Ramos (cell line): ENCODE data around the gene CAMTA1.
"Not testable (repeated sequence)": the region's sequence is repeated elsewhere in the genome, so short reads cannot be mapped to it uniquely, and the experiment has no call there.

ENCODE experiments used
- in situ Hi-C: fragments of 300-500 bp; cut with MboI; formaldehyde crosslinking; loops from one replicate; pipeline ENCODE4 v1.14.3; 2022; ENCODE audit warnings: low sequenced_read_pairs; ENCODE audit not compliant: unreplicated experiment

Gene CAMTA1

GRCh38 chr1:7153464-7153863, 368.2 kb downstream of the CAMTA1 start:
- in situ Hi-C loops, result no loop called here

DNA sequence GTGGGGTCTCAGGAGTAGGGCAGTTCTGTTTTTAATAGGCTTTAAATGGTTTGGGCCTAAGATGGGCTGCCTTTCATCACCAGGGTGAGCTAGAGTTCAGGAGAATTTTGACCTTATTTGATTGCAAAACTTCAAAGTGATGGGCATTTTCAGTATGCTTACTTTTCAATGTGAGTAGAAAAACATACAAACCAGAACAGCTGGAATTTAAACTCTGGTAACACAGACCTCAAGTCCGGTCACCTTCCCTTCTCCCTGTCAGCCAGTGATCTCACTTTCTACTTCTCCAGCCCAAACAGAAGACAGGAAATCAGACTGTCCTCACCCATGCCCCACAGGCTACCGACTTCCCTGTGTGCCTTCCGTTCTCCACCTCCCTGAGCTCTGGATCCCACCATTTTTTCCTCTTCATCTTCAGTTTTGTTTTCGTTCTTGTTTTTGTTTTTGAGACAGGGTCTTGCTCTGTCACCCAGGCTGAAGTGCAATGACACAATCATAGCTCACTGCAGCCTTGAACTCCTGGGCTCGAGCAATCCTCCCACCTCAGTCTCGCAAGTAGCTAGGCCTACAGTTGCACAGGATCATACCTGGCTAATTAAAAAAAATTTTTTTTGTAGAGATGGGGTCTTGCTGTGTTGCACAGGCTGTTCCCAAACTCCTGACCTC, 374.0 kb downstream of the CAMTA1 start:
- in situ Hi-C loops, result no loop called here

DNA sequence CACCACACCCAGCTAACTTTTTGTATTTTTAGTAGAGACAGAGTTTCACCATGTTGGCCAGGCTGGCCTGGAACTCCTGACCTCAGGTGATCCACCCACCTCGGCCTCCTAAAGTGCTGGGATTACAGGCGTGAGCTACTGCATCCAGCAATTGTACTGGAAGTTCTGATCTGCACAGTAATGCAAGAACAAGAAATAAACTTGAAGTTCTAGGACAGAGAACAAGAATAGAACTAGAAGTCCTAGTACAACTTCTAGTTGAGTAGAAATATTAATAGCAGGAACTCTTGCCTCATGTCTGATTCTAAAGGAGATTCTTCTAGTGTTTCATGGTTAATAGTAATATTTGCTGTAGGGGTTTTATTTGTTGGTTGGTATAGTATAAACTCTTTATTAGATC, 383.3 kb downstream of the CAMTA1 start:
- in situ Hi-C loops, result not testable (repeated sequence)

DNA sequence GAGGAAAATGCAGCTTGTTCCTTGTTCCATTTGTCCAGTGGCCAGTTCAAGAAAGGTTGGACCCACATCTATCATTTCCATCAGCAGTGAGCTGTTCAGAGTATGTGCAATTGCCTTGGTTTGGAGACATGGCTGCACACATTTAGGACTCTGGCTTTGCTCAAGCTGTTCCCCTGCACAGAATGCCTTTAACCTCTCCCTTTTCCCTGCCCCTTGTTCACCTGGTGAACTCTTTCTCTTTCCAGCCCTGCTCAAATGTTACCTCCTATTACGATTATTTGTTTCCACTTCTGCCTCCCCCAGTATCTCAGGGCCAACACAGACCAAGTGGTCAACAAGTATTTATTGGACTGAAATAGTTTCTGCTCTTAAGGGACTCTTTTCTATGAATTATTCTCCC, 385.9 kb downstream of the CAMTA1 start:
- in situ Hi-C loops, result no loop called here

GRCh38 chr1:7171574-7171973, 386.3 kb downstream of the CAMTA1 start:
- in situ Hi-C loops, result no loop called here

DNA sequence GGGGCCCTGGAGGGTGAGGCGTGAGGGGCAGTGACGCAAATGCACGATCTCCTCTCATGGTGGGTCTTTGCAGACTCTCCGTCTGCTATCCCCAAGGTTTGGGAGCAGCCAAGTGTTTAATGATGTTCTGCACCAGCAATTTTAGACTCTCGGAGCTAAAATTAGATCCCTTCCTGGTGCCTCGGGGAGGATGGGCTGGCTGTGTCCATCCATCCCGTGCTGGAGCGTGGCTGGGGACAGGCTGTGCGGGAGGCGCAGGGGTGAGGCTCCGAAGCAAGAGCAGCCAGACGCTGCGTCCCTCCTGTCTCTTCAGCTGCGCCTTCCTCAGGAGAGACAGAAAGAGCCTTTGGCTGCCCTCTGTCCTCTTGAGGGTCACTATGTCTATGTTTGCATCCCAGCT, 387.6 kb downstream of the CAMTA1 start:
- in situ Hi-C loops, result no loop called here

- in situ Hi-C loops, result no loop called here
Measured at GRCh38 chr1:7174561-7174960, 389.3 kb downstream of the CAMTA1 start.

GRCh38 chr1:7174980-7175906, 390.0 kb downstream of the CAMTA1 start:
- in situ Hi-C loops, result no loop called here

DNA sequence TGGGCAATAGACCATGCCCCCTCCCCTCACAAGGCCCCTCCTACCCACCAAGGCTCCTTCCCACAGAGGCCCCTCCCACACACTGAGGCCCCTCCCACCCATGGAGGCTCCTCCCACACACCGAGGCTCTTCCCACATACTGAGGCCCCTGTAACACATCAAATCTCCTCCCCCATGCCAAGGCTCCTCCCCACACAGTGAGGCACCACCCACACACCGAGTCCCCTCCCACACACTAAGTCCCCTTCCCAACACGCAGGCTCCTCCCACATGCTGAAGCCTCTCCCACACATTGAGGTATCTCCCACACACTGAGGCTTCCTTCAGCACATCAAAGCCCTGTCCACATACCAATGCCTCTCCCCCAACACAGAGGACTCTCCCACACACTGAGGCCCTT, 391.8 kb downstream of the CAMTA1 start:
- in situ Hi-C loops, result no loop called here

DNA sequence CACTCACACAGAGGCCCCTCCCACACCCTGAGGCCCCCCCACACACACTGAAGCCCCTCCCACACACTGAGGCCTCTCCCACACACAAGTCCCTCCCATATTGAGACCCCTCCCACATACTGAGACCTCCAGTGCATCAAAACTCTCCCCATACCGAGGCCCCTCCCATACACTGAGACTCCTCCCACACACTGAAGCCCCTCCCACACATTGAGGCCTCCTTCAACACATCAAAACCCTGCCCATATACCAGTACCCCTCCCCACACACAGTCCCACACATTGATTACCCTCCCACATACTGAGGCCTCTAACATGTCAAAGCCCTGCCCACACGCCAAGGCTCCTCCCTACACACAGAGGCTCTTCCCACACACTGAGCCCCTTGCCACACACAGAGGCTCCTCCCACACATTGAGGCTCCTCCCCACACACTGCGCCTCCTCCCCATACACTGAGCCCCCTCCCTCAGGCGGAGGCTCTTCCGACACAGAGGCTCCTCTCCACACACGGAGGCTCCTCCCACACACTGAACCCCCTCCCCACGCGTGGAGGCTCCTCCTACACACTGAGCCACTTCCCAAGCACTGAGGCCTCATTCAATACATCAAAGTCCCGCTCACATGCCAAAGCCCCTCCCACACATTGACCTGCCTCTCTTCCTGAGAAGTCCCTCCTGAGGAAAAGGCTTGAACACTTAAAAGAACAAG, 392.3 kb downstream of the CAMTA1 start:
- in situ Hi-C loops, result no loop called here

DNA sequence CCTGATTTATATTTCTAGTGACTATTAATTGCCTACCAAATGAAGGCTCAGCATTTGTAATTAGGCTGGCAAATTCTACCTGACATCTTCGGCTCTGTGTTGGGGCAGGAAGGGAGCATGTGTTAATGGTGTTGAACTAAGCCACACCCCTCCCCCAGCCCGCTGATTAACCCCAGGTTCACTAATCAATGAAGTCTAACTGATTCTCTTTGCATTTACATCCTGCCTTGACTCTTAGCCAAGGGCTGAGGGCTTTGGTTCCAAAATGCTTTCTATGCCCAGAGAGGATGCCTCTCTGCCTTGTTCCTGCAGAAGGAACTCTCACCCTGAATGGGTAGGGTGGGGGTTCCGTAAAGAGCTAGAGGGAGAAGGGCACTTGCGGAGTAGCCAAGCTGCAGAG, 393.1 kb downstream of the CAMTA1 start:
- in situ Hi-C loops, result no loop called here

DNA sequence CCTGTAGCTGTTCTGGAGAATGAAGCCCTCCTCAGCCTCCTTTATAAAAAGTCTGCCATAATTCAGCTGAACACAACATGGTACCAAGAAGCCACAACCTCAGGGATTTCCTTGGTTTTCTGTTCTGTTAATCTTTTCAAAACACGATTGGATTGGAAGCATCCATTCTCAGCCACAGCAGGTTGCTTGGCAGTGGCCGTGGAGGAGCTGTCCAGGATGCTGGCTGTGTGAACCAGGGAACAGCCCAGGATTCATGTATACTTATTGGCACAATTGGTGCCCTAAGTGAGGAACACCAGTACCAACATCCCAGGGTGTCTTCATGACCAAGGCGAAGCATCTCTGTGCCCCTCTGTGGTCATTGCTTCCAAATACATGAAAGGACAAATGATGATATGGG, 393.5 kb downstream of the CAMTA1 start:
- in situ Hi-C loops, result no loop called here

DNA sequence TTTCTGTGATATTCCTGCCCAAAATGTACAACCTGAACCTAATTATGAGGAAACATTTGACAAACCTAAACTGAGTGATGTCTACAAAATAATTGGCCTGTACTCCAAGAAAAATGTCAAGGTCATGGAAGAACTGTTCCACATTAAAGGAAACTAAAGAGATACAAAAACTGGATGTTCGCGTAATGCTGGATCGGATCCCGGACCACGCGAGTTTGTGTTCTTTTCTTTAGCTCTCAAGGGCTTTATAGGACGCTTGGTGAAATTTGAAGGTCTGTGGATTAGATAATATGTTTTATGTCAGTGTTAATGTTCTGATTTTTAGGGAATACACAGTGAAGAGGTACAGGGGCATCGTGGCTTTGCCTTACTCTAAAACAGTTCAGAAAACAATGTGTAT, 400.5 kb downstream of the CAMTA1 start:
- in situ Hi-C loops, result no loop called here

DNA sequence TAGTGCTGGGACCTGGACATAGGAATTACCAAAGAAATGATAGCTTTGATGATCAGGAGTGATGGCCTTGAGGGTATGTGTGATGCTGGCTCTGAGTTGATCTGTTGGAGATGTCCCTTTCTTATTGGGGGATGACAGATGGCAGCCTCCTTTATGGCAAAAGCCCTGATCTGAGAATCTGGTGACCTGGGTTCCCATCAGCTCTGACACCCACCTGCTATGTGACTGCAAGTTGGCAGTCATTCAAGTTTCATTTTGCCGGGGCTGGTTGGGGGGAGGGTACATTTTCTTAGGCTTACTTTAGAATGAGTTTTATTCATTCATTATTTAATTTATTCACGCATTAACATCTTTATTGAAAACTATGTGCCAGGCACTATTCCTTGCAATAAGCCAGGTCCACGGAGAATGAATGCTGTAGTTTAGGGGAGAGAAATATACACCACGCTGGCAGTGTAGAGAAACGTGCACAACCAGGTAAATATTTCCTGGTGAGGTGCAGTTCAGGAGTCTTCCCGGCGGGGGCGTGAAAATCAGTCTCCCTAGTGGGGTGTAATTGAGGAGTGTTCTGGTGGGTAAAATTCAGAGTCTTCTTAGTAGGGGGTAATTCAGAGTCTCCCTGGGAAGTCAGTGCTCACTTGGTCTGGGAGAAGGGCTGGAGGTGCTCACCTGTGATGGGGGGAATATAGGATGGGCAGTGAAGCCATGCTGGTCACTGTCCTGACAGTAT, 401.3 kb downstream of the CAMTA1 start:
- in situ Hi-C loops, result no loop called here

DNA sequence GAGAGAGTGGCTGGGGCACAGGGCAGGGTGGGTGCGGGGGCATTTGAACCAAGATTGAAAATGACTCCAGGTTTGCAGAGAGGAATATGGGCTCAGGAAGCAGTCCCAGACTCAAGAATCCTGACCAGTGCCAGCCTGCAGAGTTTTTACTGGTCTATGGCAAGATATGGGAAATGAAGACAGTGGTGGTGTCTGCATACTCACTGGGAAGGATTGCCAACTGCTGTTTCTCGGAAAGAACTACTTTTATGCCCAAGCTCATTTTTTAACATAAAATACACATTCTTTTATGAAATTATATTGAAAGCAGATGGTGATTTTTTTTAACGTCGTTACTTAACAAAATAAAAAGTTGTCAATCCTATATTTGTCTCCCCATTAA, 401.8 kb downstream of the CAMTA1 start:
- in situ Hi-C loops, result no loop called here

DNA sequence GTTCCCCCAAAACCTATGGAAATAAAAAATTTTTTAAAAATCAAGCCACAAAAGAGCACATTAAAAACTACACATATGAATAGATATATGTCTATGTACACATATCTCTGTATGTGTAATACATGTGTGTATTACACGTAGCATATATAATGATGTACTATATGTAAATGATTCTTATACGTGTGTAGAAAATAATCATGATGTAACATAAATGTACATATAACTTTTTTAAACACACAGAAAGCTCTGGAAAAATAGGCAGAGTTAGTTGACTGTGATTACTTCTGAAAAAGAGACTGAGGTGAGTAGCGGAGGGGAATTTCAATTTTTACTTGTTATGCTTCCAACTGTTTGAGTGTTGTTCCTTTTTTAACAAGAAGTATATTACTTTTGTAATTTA, 405.0 kb downstream of the CAMTA1 start:
- in situ Hi-C loops, result no loop called here

DNA sequence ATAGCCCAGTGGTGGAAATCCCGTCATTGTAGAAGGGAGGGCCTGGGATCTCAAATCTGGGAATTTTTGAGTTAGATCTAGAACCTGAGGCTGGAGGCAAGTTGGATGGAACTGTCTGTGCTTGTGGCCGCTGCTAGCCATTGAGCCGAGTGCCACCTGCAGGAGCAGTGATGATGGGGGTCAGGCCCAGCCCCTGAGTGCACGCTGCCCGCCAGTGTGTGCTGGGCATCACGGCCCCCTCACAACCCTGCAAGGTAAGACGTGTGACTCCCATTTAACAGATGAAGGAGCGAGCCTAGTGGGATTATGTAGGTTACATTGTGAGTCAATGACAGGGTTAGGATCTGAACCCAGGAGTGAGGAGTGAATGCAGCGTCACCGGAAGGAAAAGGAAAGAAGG, 407.2 kb downstream of the CAMTA1 start:
- in situ Hi-C loops, result no loop called here

- in situ Hi-C loops, result no loop called here
Measured at GRCh38 chr1:7196036-7196911, 411.0 kb downstream of the CAMTA1 start.

GRCh38 chr1:7198664-7199063, 413.4 kb downstream of the CAMTA1 start:
- in situ Hi-C loops, result no loop called here
